ENCODE data around the gene NGRN. TPM values are rescaled to one million over a fixed set of nuclear protein-coding genes. Genes with fewer than 3 reads are reported as not detected.

Gene NGRN
- total and polyA plus RNA-seq, 2 of the 4 experiments (the other 2 are of a cell fraction) = 39.6 to 46.2 TPM

GRCh38 chr15:90315278-90315982 is 50.0 kb downstream of the NGRN start:
- peak overlapping the region; percentile 76; the same call in 1 of the 2 replicates for H3K14ac ChIP-seq (replicated peaks; ENCODE audit: low read depth, low read length)
- no peak overlapping the region for H3K4me3 ChIP-seq (ENCODE audit: insufficient read depth, low read depth, low read length)
- ChIA-PET POLR2A (ENCODE audit: unreplicated experiment) (interaction anchor here (0.6 to 0.7 kb wide), 2 partner anchors 50 to 161 kb away, joined by 3 to 13 read pairs; partner anchors contain the start of gene NGRN), CTCF (no interaction called here)
- no peak overlapping the region for H2BK20ac ChIP-seq (ENCODE audit: low read depth, low read length)
- H3K79me1 ChIP-seq (ENCODE audit: low read depth in 1 of 2, low read length in 2 of 2) = no peaks in the 10 kb centered on the region
- TF ChIP-seq BHLHE40 (IDR thresholded peaks at IDR 0.05; ENCODE audit: low read depth, low read length) (no peak), CEBPB (IDR thresholded peaks at IDR 0.05; ENCODE audit: low read depth, low read length) (peak; percentile 55), RAD21 (IDR thresholded peaks at IDR 0.05; ENCODE audit: low read length) (no peak)
- no peak overlapping the region for H3K18ac ChIP-seq (ENCODE audit: low read depth, low read length)
- H2AK9ac ChIP-seq (replicated peaks; ENCODE audit: low read depth, low read length, poor library complexity) = no peak overlapping the region
- H3K56ac ChIP-seq (ENCODE audit: extremely low read depth, insufficient read depth, low read length) = no peak overlapping the region
- DNase-seq = peak; percentile 56
- H3K9me1 ChIP-seq (ENCODE audit: insufficient read depth, low read length) = no peaks in the 10 kb centered on the region; the same call in 1 of the 2 replicates
- H4K91ac ChIP-seq (ENCODE audit: insufficient read depth, low read depth, low read length) = no peak overlapping the region
- no peaks in the 10 kb centered on the region for H3K36me3 ChIP-seq (ENCODE audit: control insufficient read depth, insufficient read depth, low read length)
- H3K9me3 ChIP-seq (ENCODE audit: control insufficient read depth, insufficient read depth, low read length) = no peaks in the 10 kb centered on the region
- WGBS, 2 experiments (ENCODE audit: extremely low coverage in 2 of 2, insufficient read length in 1 of 2) = no CpG with 5 or more reads among the region's 5 CpGs
- no peak overlapping the region for H2AFZ ChIP-seq (replicated peaks; ENCODE audit: low read length, poor library complexity)
- no peak overlapping the region; the same call in 1 of the 2 replicates for H3K27ac ChIP-seq (ENCODE audit: insufficient read depth, low read length)
- H3K4me1 ChIP-seq (ENCODE audit: control insufficient read depth, insufficient read depth, low read length) = peaks cover 4% of the 10 kb centered on the region
- H3K4me2 ChIP-seq (ENCODE audit: low read depth, low read length) = no peak overlapping the region
- H2AK5ac ChIP-seq (ENCODE audit: low read depth, low read length) = peak overlapping the region; percentile 33; the same call in 1 of the 2 replicates
- BruUV-seq (replicated peaks) = no TSS peak
- H4K20me1 ChIP-seq (ENCODE audit: insufficient read depth, low read length) = no peaks in the 10 kb centered on the region
- no peak overlapping the region for H2BK5ac ChIP-seq (ENCODE audit: low read depth, low read length, poor library complexity, severe bottlenecking)
- H3K27me3 ChIP-seq (ENCODE audit: control insufficient read depth, insufficient read depth, low read length) = no peaks in the 10 kb centered on the region; the same call in 1 of the 2 replicates
- no peak overlapping the region; the same call in 1 of the 2 replicates for H3K23ac ChIP-seq (ENCODE audit: low read depth, low read length)
- no peak overlapping the region for H2BK120ac ChIP-seq (ENCODE audit: low read depth, low read length)
- no peak overlapping the region for H2BK15ac ChIP-seq (ENCODE audit: low read depth, low read length)
- in situ Hi-C loops (cut with MboI; ENCODE audit: low sequenced_read_pairs) (loop anchor here (25.0 kb wide), 1 partner anchor 572 kb away; the partner anchor contains the start of gene FES), intact Hi-C loops (cut with micrococcal nuclease) (no loop called here), dilution Hi-C loops (cut with HindIII; ENCODE audit: low sequenced_read_pairs, unreplicated experiment) (no loop called here)
- H3K9ac ChIP-seq (ENCODE audit: low read depth, low read length) = no peak overlapping the region
- H3K4ac ChIP-seq (ENCODE audit: low read depth, low read length) = peak overlapping the region; percentile 50; the same call in 1 of the 2 replicates
- no peak overlapping the region for H4K5ac ChIP-seq (ENCODE audit: low read depth, low read length)
- H4K8ac ChIP-seq (ENCODE audit: low read depth in 2 of 2, low read length in 2 of 2) = no peak overlapping the region
- no peak for ATAC-seq (ENCODE audit: low read depth)
